Ishikawa (cell line): ENCODE measurements around the gene SLC22A17.

ENCODE experiments used
- CEBPB ChIP-seq: IDR thresholded peaks from 2 replicates; pipeline ENCODE4 v1.6.1; 2012
- EGR1 ChIP-seq: IDR thresholded peaks from 2 replicates; pipeline ENCODE4 v1.6.1; 2012
- EP300 ChIP-seq: IDR thresholded peaks from 2 replicates; pipeline ENCODE4 v1.6.1; 2012; ENCODE audit warnings: borderline replicate concordance
- FOXM1 ChIP-seq: IDR thresholded peaks from 2 replicates; pipeline ENCODE4 v1.6.1; 2012; ENCODE audit warnings: low read depth, borderline replicate concordance
- MAX ChIP-seq: IDR thresholded peaks from 2 replicates; pipeline ENCODE4 v1.6.1; 2012
- RAD21 ChIP-seq: IDR thresholded peaks from 2 replicates; pipeline ENCODE4 v1.6.1; 2012; ENCODE audit warnings: low read depth
- REST ChIP-seq: IDR thresholded peaks from 2 replicates; pipeline ENCODE4 v1.6.1; 2012; ENCODE audit warnings: low read depth, mild to moderate bottlenecking
- TAF1 ChIP-seq: IDR thresholded peaks from 2 replicates; pipeline ENCODE4 v1.6.1; 2012; ENCODE audit warnings: low read depth, mild to moderate bottlenecking
- TEAD4 ChIP-seq: IDR thresholded peaks from 2 replicates; pipeline ENCODE4 v1.6.1; 2012
- USF1 ChIP-seq: IDR thresholded peaks from 2 replicates; pipeline ENCODE4 v1.6.1; 2012
- YY1 ChIP-seq: IDR thresholded peaks from 2 replicates; pipeline ENCODE4 v1.6.1; 2012; ENCODE audit warnings: low read depth

- no peak for TF ChIP-seq EP300
- TF ChIP-seq USF1, result no peak
- no peak for TF ChIP-seq CEBPB
- no peak for TF ChIP-seq TAF1
- no peak for TF ChIP-seq EGR1
- TF ChIP-seq YY1, result no peak
- no peak for TF ChIP-seq FOXM1
- no peak for TF ChIP-seq TEAD4
- TF ChIP-seq RAD21, result no peak
- no peak for TF ChIP-seq MAX
- TF ChIP-seq REST, result no peak
Measured at GRCh38 chr14:23359722-23360447, 7.2 kb upstream of the SLC22A17 start.
